GM23248 (cell line): ENCODE results near the gene HAGH.

Source experiments
- EZH2 ChIP-seq: fragments of 200-600 bp; sonication (generic); IDR thresholded peaks from 2 replicates; pipeline ENCODE4 v1.6.1; 2018; ENCODE audit warnings: antibody characterized with exemption, mild to moderate bottlenecking; ENCODE audit not compliant: insufficient read depth, poor library complexity, severe bottlenecking
- EZH2phosphoT487 ChIP-seq: fragments of 200-600 bp; sonication (generic); IDR thresholded peaks from 2 replicates; pipeline ENCODE4 v1.6.1; 2018; ENCODE audit warnings: antibody characterized with exemption, moderate library complexity, mild to moderate bottlenecking, low read depth; ENCODE audit not compliant: insufficient read depth

- no peak for TF ChIP-seq EZH2
- no peak for TF ChIP-seq EZH2phosphoT487
These were observed 37.2 kb upstream of the HAGH start for GRCh38 chr16:1863681-1864460.
